OCI-LY1 (cell line): Measurements from ENCODE around the gene USP13.

ENCODE experiments used
- EZH2 ChIP-seq: fragments of 200-600 bp; sonication (generic), shearing (Covaris generic); IDR thresholded peaks from 2 replicates; pipeline ENCODE4 v1.8.0; 2017; ENCODE audit warnings: borderline replicate concordance, mixed run types, mild to moderate bottlenecking, antibody characterized with exemption, low read length, moderate library complexity, mixed read lengths
- TF ChIP-seq, protein P1 (sequence below): fragments of 200-600 bp; sonication (generic), shearing (Covaris generic); IDR thresholded peaks from 2 replicates; pipeline ENCODE4 v1.5.1; 2017; ENCODE audit warnings: mild to moderate bottlenecking, antibody characterized with exemption, low read length, moderate library complexity, mixed read lengths

DNA sequence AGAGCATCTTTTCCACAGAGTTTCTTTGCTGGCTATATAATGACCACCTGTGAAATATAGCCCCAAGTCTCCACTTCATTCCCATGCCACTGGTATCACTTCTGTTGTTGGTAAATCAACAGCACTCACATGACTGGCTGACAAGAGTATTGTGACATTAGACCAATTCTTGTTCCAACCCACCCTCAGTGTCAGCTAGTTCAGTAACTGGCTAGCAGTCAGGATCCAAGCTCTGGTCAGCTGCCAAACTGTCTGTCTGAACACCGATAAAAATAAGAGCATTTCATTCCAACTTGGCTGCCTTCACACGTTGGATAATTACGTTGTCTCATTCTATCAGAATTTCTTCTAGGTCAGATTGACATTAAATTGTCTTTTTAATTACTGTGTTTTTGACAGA, 166.5 kb downstream of the USP13 start:
- TF ChIP-seq, protein P1, sequence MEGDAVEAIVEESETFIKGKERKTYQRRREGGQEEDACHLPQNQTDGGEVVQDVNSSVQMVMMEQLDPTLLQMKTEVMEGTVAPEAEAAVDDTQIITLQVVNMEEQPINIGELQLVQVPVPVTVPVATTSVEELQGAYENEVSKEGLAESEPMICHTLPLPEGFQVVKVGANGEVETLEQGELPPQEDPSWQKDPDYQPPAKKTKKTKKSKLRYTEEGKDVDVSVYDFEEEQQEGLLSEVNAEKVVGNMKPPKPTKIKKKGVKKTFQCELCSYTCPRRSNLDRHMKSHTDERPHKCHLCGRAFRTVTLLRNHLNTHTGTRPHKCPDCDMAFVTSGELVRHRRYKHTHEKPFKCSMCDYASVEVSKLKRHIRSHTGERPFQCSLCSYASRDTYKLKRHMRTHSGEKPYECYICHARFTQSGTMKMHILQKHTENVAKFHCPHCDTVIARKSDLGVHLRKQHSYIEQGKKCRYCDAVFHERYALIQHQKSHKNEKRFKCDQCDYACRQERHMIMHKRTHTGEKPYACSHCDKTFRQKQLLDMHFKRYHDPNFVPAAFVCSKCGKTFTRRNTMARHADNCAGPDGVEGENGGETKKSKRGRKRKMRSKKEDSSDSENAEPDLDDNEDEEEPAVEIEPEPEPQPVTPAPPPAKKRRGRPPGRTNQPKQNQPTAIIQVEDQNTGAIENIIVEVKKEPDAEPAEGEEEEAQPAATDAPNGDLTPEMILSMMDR: no peak
- no peak for TF ChIP-seq EZH2
